OCI-LY3 (cell line): ENCODE measurements around the gene UBQLN1.

Source experiments
- EZH2phosphoT487 ChIP-seq: fragments of 200-600 bp; shearing (Covaris generic); IDR thresholded peaks from 2 replicates; pipeline ENCODE4 v1.6.1; 2018; ENCODE audit warnings: antibody characterized with exemption, mixed run types, low read depth
- TF ChIP-seq, protein P1 (sequence below): fragments of 200-600, 300-600 bp; sonication (generic); IDR thresholded peaks from 2 replicates; pipeline ENCODE4 v1.5.1; 2014; ENCODE audit warnings: antibody characterized with exemption, low read length, low read depth

DNA sequence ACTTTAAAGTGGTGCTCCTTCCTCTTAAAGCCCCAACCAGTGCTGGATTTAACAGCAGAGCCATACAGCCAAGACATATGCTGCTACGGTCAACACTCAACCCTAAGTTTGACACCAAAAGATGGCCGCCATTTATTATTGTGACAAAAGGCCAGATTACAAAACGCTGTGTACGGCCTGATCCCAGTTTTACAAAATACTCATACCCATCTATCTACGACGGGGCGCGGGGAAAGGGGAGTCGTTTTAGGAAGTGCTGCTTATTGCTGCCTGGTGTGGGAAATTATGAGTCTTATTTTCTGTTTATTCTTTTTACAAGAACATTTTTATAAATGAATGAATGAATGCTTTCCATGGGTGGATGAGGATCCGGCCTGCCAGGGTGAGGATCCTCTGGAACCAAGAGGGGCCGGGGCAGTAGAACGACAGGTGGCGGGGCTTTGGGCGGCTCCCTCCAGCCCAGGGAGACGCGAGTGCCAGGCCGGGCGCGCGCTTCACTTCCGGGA lies 85.3 kb downstream of the UBQLN1 start:
- TF ChIP-seq, protein P1, sequence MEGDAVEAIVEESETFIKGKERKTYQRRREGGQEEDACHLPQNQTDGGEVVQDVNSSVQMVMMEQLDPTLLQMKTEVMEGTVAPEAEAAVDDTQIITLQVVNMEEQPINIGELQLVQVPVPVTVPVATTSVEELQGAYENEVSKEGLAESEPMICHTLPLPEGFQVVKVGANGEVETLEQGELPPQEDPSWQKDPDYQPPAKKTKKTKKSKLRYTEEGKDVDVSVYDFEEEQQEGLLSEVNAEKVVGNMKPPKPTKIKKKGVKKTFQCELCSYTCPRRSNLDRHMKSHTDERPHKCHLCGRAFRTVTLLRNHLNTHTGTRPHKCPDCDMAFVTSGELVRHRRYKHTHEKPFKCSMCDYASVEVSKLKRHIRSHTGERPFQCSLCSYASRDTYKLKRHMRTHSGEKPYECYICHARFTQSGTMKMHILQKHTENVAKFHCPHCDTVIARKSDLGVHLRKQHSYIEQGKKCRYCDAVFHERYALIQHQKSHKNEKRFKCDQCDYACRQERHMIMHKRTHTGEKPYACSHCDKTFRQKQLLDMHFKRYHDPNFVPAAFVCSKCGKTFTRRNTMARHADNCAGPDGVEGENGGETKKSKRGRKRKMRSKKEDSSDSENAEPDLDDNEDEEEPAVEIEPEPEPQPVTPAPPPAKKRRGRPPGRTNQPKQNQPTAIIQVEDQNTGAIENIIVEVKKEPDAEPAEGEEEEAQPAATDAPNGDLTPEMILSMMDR: no peak
- TF ChIP-seq EZH2phosphoT487: no peak
